K562 (cell line): ENCODE data around the gene FBXO33. TPM values are rescaled to one million over a fixed set of nuclear protein-coding genes. Genes with fewer than 3 reads are reported as not detected.

Source experiments
- ATAC-seq: fragments of 200-7000 bp; cut with Tn5 transposase; 3 replicates; pipeline ENCODE4 v1.9.1; 2020; ENCODE audit warnings: moderate library complexity
- BruUV-seq: library from RNA; stranded (reverse); fragments of 400-500 nt; replicated peaks from 2 replicates; lab custom pipeline; 2021; lab: Mats Ljungman, UMichigan
- CTCF ChIA-PET: fragments of 300-600 bp; formaldehyde crosslinking; extraction: SDS; loops from one replicate; lab custom pipeline; 2021; ENCODE audit warnings: low intra/inter-chr PET ratio; lab: Yijun Ruan, JAX
- POLR2A ChIA-PET: fragments of 300-600, 350-650 bp; sonication (Branson Sonifier 250); formaldehyde crosslinking; extraction: SDS; loops from one replicate; lab custom pipeline; 2021; ENCODE audit warnings: antibody characterized with exemption, inconsistent platforms; lab: Yijun Ruan, JAX
- DNase-seq, 4 experiments: peaks; one replicate each; pipeline versions ENCODE4 v3.0.0 to v3.0.0-alpha.2; 2011 to 2018; ENCODE audit warnings: low spot score in 3 of 4, mixed read lengths in 3 of 4; ENCODE audit errors: extremely low read depth in 1 of 4
- FAIRE-seq: peaks from 2 replicates; lab custom pipeline; 2011; peaks lifted over from hg19 to GRCh38; lab: Jason Lieb, UNC
- H2AFZ ChIP-seq: 2 replicates; pipeline ENCODE4 v1.6.0; 2011; ENCODE audit warnings: low read depth, low read length, control low read depth, inconsistent platforms
- H3K27ac ChIP-seq: fragments of 200-600 bp; 3 replicates; pipeline ENCODE4 v1.8.0; 2011; ENCODE audit warnings: low read depth, mild to moderate bottlenecking, control low read depth, inconsistent platforms, low read length, moderate library complexity, mixed read lengths; ENCODE audit errors: extremely low read depth
- H3K27me3 ChIP-seq, 2 experiments: fragments of 300-600 bp in 1 of 2; 2 replicates in 1 of 2; 3 replicates in 1 of 2; pipeline versions ENCODE4 v1.6.0 to v1.8.0; 2011; ENCODE audit warnings: inconsistent platforms in 2 of 2, low read length in 2 of 2, mild to moderate bottlenecking in 1 of 2, mixed read lengths in 1 of 2, moderate library complexity in 1 of 2; ENCODE audit not compliant: control insufficient read depth in 2 of 2, insufficient read depth in 2 of 2
- H3K36me3 ChIP-seq: fragments of 300-600 bp; 3 replicates; pipeline ENCODE4 v1.8.0; 2011; ENCODE audit warnings: mild to moderate bottlenecking, low read length, inconsistent platforms; ENCODE audit not compliant: control insufficient read depth, insufficient read depth
- H3K4me1 ChIP-seq, 2 experiments: fragments of 200-600 bp in 1 of 2; replicated peaks in 1 of 2; 2 replicates in 1 of 2; 3 replicates in 1 of 2; pipeline versions ENCODE4 v1.5.1 to v1.8.0; 2011; ENCODE audit warnings: inconsistent platforms in 2 of 2, low read length in 2 of 2, mild to moderate bottlenecking in 1 of 2, mixed read lengths in 1 of 2, moderate library complexity in 1 of 2; ENCODE audit not compliant: control insufficient read depth in 2 of 2, insufficient read depth in 2 of 2
- H3K4me2 ChIP-seq: 2 replicates; pipeline ENCODE4 v1.6.1; 2011; ENCODE audit warnings: low read length, control low read depth, inconsistent platforms, mixed read lengths; ENCODE audit not compliant: insufficient read depth
- H3K4me3 ChIP-seq: fragments of 200-600 bp; sonication (generic), shearing (Covaris generic); 2 replicates; pipeline ENCODE4 v1.5.1; 2016; ENCODE audit warnings: control low read depth, inconsistent platforms
- H3K79me2 ChIP-seq: fragments of 200-600 bp; 3 replicates; pipeline ENCODE4 v1.8.0; 2011; ENCODE audit warnings: low read length, inconsistent platforms; ENCODE audit not compliant: control insufficient read depth, insufficient read depth
- H3K9ac ChIP-seq, 2 experiments: 2 replicates each; pipeline versions ENCODE4 v1.6.0 to v1.6.1; 2011; ENCODE audit warnings: low read depth in 2 of 2, low read length in 2 of 2, control low read depth in 1 of 2, inconsistent platforms in 1 of 2, mild to moderate bottlenecking in 1 of 2, mixed read lengths in 1 of 2; ENCODE audit not compliant: insufficient read depth in 1 of 2
- H3K9me1 ChIP-seq: one replicate; pipeline ENCODE4 v1.6.0; 2011; ENCODE audit warnings: inconsistent platforms, mild to moderate bottlenecking, low read length, moderate library complexity; ENCODE audit not compliant: control insufficient read depth, insufficient read depth
- H3K9me3 ChIP-seq: replicated peaks from 2 replicates; pipeline ENCODE4 v1.5.1; 2011; ENCODE audit warnings: low read depth, low read length, inconsistent platforms; ENCODE audit not compliant: control insufficient read depth, insufficient read depth
- H4K20me1 ChIP-seq: replicated peaks from 2 replicates; pipeline ENCODE4 v1.6.1; 2011; ENCODE audit warnings: low read length, inconsistent platforms, mixed read lengths; ENCODE audit not compliant: control insufficient read depth, insufficient read depth
- CREB3 ChIP-seq: fragments of 450-650 bp; conservative IDR thresholded peaks from 2 replicates; pipeline ENCODE4 v1.6.1; 2016; ENCODE audit warnings: missing genetic modification characterization, low read depth, mild to moderate bottlenecking, missing compliant biosample characterization, moderate library complexity
- HMBOX1 ChIP-seq: sonication (generic); IDR thresholded peaks from 2 replicates; pipeline ENCODE4 v1.6.1; 2016
- JUND ChIP-seq, 2 experiments: IDR thresholded peaks; 2 replicates in 1 of 2; 3 replicates in 1 of 2; pipeline ENCODE4 v1.6.1; 2011; ENCODE audit warnings: borderline replicate concordance in 2 of 2, low read depth in 2 of 2, low read length in 2 of 2, improper control_type of control experiment in 1 of 2, missing biosample characterization in 1 of 2, missing genetic modification characterization in 1 of 2, missing genetic modification reagents in 1 of 2
- KLF10 ChIP-seq: fragments of 250-450 bp; sonication (Bioruptor Pico); IDR thresholded peaks from 2 replicates; pipeline ENCODE4 v1.6.1; 2021; ENCODE audit warnings: matching md5 sums
- MAFF ChIP-seq: IDR thresholded peaks from 2 replicates; pipeline ENCODE4 v1.6.1; 2012; ENCODE audit warnings: low read length, improper control_type of control experiment
- NEUROD1 ChIP-seq: fragments of 150-350 bp; IDR thresholded peaks from 2 replicates; pipeline ENCODE4 v1.6.1; 2014; ENCODE audit warnings: borderline replicate concordance, low read length, low read depth; ENCODE audit not compliant: partially characterized antibody
- PCBP2 ChIP-seq: fragments of 200-400 bp; formaldehyde crosslinking; IDR thresholded peaks from 2 replicates; pipeline ENCODE4 v1.6.1; 2018; ENCODE audit warnings: low read length, low read depth, mild to moderate bottlenecking, moderate library complexity; ENCODE audit not compliant: poor library complexity, severe bottlenecking
- TCF3 ChIP-seq: sonication (generic); formaldehyde crosslinking; IDR thresholded peaks from 2 replicates; pipeline ENCODE4 v1.4.0; 2020; ENCODE audit warnings: mild to moderate bottlenecking, missing genetic modification reagents
- U2AF1 ChIP-seq: fragments of 200-400 bp; formaldehyde crosslinking; optimal IDR thresholded peaks from 2 replicates; pipeline ENCODE3; 2017; ENCODE audit warnings: mild to moderate bottlenecking, low read depth, low read length, moderate library complexity
- VEZF1 ChIP-seq: fragments of 200-800 bp; sonication (Bioruptor generic); IDR thresholded peaks from 2 replicates; pipeline ENCODE4 v1.6.1; 2017; ENCODE audit warnings: missing genetic modification characterization, missing compliant biosample characterization
- ZNF197 ChIP-seq: fragments of 200-800 bp; sonication (Bioruptor generic); IDR thresholded peaks from 2 replicates; pipeline ENCODE4 v1.6.1; 2016; ENCODE audit warnings: low read depth, missing genetic modification characterization, missing compliant biosample characterization
- ZNF253 ChIP-seq: fragments of 250-450 bp; sonication (Bioruptor Pico); conservative IDR thresholded peaks from 2 replicates; pipeline ENCODE4 v1.6.1; 2021; ENCODE audit warnings: mild to moderate bottlenecking
- WGBS: fragments of 100-300 bp; shearing (Covaris generic); methylation state at CpG from one replicate; pipeline ENCODE4 v1.1.6; 2016; ENCODE audit warnings: low coverage, mixed read lengths; ENCODE audit not compliant: insufficient coverage; ENCODE audit errors: missing lambda C conversion rate; 5-methylcytosine and 5-hydroxymethylcytosine counted together
- in situ Hi-C: fragments of 300-500 bp; cut with MboI; formaldehyde crosslinking; loops from 4 replicates; pipeline ENCODE4 v1.15.0; 2018; ENCODE audit warnings: inconsistent platforms, mixed read lengths
- intact Hi-C: fragments of 100-400 bp; cut with micrococcal nuclease; formaldehyde crosslinking; loops from 2 replicates; pipeline ENCODE4 v1.14.2; 2022
- polyA plus RNA-seq, 8 experiments: library from polyadenylated mRNA; depleted of rRNA in 4 of 8; stranded (reverse) in 5 of 8; unstranded in 3 of 8; fragments of >200 nt; fragmentation: Nextera tagmentation in 2 of 8; fragmentation: Illumina TruSeq in 1 of 8; extraction: Ambion mirVana in 2 of 8; extraction: Trizol in 1 of 8; gene quantifications; 2 replicates each; pipeline versions ENCODE4 v1.2.1 to v1.2.3, GENCODE V29; 2011 to 2014; ENCODE audit warnings: inconsistent platforms in 1 of 8, missing spikeins in 1 of 8
- total RNA-seq, 7 experiments: library from RNA; depleted of rRNA in 6 of 7; stranded (reverse); fragments of >200 nt in 6 of 7; fragmentation: Illumina TruSeq in 2 of 7; extraction: Trizol in 2 of 7; gene quantifications; 2 replicates each; pipeline versions ENCODE4 v1.2.1 to v1.2.3, GENCODE V29; 2011 to 2021; ENCODE audit warnings: low replicate concordance in 1 of 7
- TF ChIP-seq, protein P1 (sequence below), 3 experiments: fragments of 200-800 bp in 1 of 3; sonication (Bioruptor generic) in 1 of 3; sonication (generic) in 1 of 3; formaldehyde crosslinking in 1 of 3; IDR thresholded peaks; 2 replicates each; pipeline versions ENCODE4 v1.6.1 to v1.8.0; 2016 to 2022; ENCODE audit warnings: mild to moderate bottlenecking in 2 of 3, missing compliant biosample characterization in 2 of 3, missing genetic modification characterization in 2 of 3, missing genetic modification reagents in 1 of 3

Gene FBXO33
- total and polyA plus RNA-seq, 9 of the 15 experiments (the other 6 are each of a cell fraction or from before 2014, with no cell fraction given) = 1.6 to 7.5 (median 5.0) TPM

DNA sequence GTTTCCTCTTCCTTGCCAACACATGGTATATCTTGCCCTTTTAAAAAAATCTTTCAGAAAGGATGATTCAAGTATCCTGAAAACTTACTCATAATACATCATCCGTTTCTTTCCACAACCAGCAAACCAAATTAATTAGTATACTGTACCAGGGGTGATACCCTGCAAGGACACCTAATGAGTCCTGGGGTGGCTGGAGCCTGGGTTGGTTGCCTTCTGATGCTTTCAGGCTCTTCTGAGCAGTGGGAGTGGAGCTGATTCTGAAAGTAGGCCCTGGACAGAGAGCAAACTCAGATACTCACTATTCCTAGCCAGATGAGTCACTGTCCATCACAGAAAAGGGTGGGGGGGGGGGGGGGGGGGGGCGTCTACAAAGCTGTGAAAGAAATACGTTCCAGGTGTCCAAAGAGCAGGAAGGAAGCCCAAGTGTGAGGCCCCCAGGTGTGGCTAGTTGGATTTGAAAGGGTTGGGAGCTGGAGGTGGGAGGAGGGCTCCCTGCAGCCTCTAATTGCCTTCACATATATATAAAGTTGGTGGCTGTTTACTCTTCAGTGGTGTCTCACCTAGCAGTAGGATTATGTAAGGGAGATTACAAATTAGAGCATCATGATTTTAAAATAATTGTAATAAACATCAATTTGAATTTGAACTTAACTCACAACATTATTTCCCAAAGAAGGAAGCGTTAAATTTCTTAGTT is 36.5 kb downstream of the FBXO33 start:
- Histone ChIP-seq H4K20me1 (no peaks in the 10 kb centered on the region), H3K36me3 (peaks cover 4% of the 10 kb centered on the region; the same call in 1 of the 3 replicates), H2AFZ (no peak overlapping the region), H3K27ac (no peak overlapping the region), H3K4me2 (no peak overlapping the region), H3K79me2 (no peaks in the 10 kb centered on the region), H3K4me1 (no peaks in the 10 kb centered on the region), H3K9me3 (no peaks in the 10 kb centered on the region), H3K4me3 (no peak overlapping the region), H3K27me3 (no peaks in the 10 kb centered on the region), H3K9ac (no peak overlapping the region), H3K9me1 (no peaks in the 10 kb centered on the region)
- CTCF ChIA-PET = no interaction called here
- in situ Hi-C loops (no loop called here), intact Hi-C loops (no loop called here)
- no peak for TF ChIP-seq MAFF
- no peak for TF ChIP-seq JUND (IDR thresholded peaks at IDR 0.05; ENCODE audit: borderline replicate concordance, low read depth, low read length)
- no peak for TF ChIP-seq JUND (tag; IDR thresholded peaks at IDR 0.05; ENCODE audit: borderline replicate concordance, low read depth, low read length)
- TF ChIP-seq ZNF197 (CRISPR knock-in tag) = no peak
- TF ChIP-seq U2AF1 = no peak
- TF ChIP-seq KLF10 = no peak
- TF ChIP-seq CREB3 (tag) = no peak
- TF ChIP-seq PCBP2 = no peak
- TF ChIP-seq NEUROD1 = no peak
- TF ChIP-seq, protein P1, sequence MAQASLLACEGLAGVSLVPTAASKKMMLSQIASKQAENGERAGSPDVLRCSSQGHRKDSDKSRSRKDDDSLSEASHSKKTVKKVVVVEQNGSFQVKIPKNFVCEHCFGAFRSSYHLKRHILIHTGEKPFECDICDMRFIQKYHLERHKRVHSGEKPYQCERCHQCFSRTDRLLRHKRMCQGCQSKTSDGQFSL (CRISPR knock-in tag; IDR thresholded peaks at IDR 0.05) = no peak
- TF ChIP-seq, protein P1 (tag; IDR thresholded peaks at IDR 0.05) = peak in 1 of 2 experiments; percentile 46; a peak in 1 of 4 replicates
- no peak for TF ChIP-seq TCF3
- 0 out of 2 replicates have a peak, but pooled peaks have one; percentile 17 for TF ChIP-seq VEZF1 (CRISPR knock-in tag)
- TF ChIP-seq HMBOX1 = no peak
- no peak for TF ChIP-seq ZNF253 (CRISPR knock-in tag)
- no TSS peak for BruUV-seq
- 100% methylated on average over 1 of the region's 4 CpGs for WGBS
- FAIRE-seq = no peak
- POLR2A ChIA-PET = no interaction called here
- DNase-seq = peak in 3 of 4 experiments; percentile 7 to 15 (median 11)
- ATAC-seq = peak; percentile 44; the same call in 1 of the 3 replicates
